Cardiac septum (tissue), 1 donor: ENCODE data around the gene LTO1. TPM values are rescaled to one million over a fixed set of nuclear protein-coding genes. Genes with fewer than 3 reads are reported as not detected.

Experiments used
- DNase-seq: peaks from one replicate; pipeline ENCODE4 v3.0.0-alpha.2; 2020; ENCODE audit warnings: low spot score
- intact Hi-C: fragments of 100-400 bp; cut with DNase I; formaldehyde crosslinking; loops from one replicate; pipeline ENCODE4 v1.14.0; 2022
- total RNA-seq: library from RNA; stranded (reverse); fragmentation: NEBNext Ultra II Directional; extraction: Animal tissue kit (Norgen Biotek cat#: 25700); gene quantifications from one replicate; pipeline ENCODE4 v1.2.1, GENCODE V29; 2021
- donor health status: DM: no; HTN: no; CAD: no.

The LTO1 gene
- total RNA-seq, 1 donor from 2014 or later = 11.8 TPM

GRCh38 chr11:69684651-69685050 lies 9.5 kb upstream of the LTO1 start:
- DNase-seq = peak; percentile 44
- intact Hi-C loops = loop anchor here (5.0 to 10.0 kb wide), 2 partner anchors 230 to 508 kb away; no protein-coding TSS in a partner anchor

- peak; percentile 63 for DNase-seq
These were observed 8.7 kb upstream of the LTO1 start for GRCh38 chr11:69683764-69684333.

GRCh38 chr11:69682681-69683326 lies 7.7 kb upstream of the LTO1 start:
- intact Hi-C loops = loop anchor here (10.0 kb wide), 1 partner anchor 232 kb away; no protein-coding TSS in a partner anchor

More at GRCh38 chr11:69683764-69684333, 8.7 kb upstream of the LTO1 start:
- intact Hi-C loops = loop anchor here (10.0 kb wide), 1 partner anchor 231 kb away; no protein-coding TSS in a partner anchor

GRCh38 chr11:69682221-69682620 lies 7.1 kb upstream of the LTO1 start:
- intact Hi-C loops = loop anchor here (10.0 kb wide), 1 partner anchor 233 kb away; no protein-coding TSS in a partner anchor
- peak; percentile 35 for DNase-seq

More at GRCh38 chr11:69682681-69683326, 7.7 kb upstream of the LTO1 start:
- DNase-seq = peak; percentile 63

- intact Hi-C loops = loop anchor here (10.0 kb wide), 1 partner anchor 234 kb away; no protein-coding TSS in a partner anchor
- DNase-seq = peak; percentile 60
These were observed 5.5 kb upstream of the LTO1 start for GRCh38 chr11:69680688-69681087.

GRCh38 chr11:69677749-69678148 lies 2.6 kb upstream of the LTO1 start:
- no peak for DNase-seq
- intact Hi-C loops = loop anchor here (10.0 kb wide), 1 partner anchor 773 kb away; the partner anchor contains the start of genes IGHMBP2 and MRPL21

- intact Hi-C loops = loop anchor here (10.0 kb wide), 1 partner anchor 770 kb away; the partner anchor contains the start of genes IGHMBP2 and MRPL21
- DNase-seq = no peak
These were observed 777 bp downstream of the LTO1 start for GRCh38 chr11:69674267-69674885.

- intact Hi-C loops = loop anchor here (2.0 to 10.0 kb wide), 2 partner anchors 571 to 767 kb away; partner anchors contain the start of genes IGHMBP2 and MRPL21
These were observed 3.3 kb downstream of the LTO1 start for GRCh38 chr11:69671734-69672465.

GRCh38 chr11:69670158-69670845 lies 4.9 kb downstream of the LTO1 start:
- intact Hi-C loops = loop anchor here (2.0 to 10.0 kb wide), 2 partner anchors 570 to 766 kb away; partner anchors contain the start of genes IGHMBP2 and MRPL21
- peak; percentile 91 for DNase-seq

More at GRCh38 chr11:69671734-69672465, 3.3 kb downstream of the LTO1 start:
- DNase-seq = peak; percentile 71

GRCh38 chr11:69669486-69669885 lies 5.7 kb downstream of the LTO1 start:
- DNase-seq = peak; percentile 47
- intact Hi-C loops = no loop called here

- intact Hi-C loops = no loop called here
- DNase-seq = peak; percentile 39
These were observed 7.2 kb downstream of the LTO1 start for GRCh38 chr11:69667619-69668604.

GRCh38 chr11:69666752-69667536 lies 8.2 kb downstream of the LTO1 start:
- DNase-seq = peak; percentile 58
- intact Hi-C loops = no loop called here

- intact Hi-C loops = no loop called here
- DNase-seq = no peak
These were observed 8.9 kb downstream of the LTO1 start for GRCh38 chr11:69666261-69666660.

GRCh38 chr11:69665669-69666068 lies 9.5 kb downstream of the LTO1 start:
- intact Hi-C loops = no loop called here
- no peak for DNase-seq

- DNase-seq = peak; percentile 68
- intact Hi-C loops = no loop called here
These were observed 10.3 kb downstream of the LTO1 start for GRCh38 chr11:69664901-69665300.

- intact Hi-C loops = no loop called here
These were observed 10.9 kb downstream of the LTO1 start for GRCh38 chr11:69664103-69664775.

More at GRCh38 chr11:69664103-69664775, 10.9 kb downstream of the LTO1 start:
- peak; percentile 67 for DNase-seq
